ENCODE data around the gene APOBEC2.

The APOBEC2 gene

GRCh38 chr6:41039060-41039998, 13.7 kb upstream of the APOBEC2 start, which contains the start of gene UNC5CL:
Gene UNC5CL (minus strand): TSS chr6:41039221. CDS start chr6:41035074, 4,147 bp downstream.
- no peak for DNase-seq

GRCh38 chr6:41040101-41040939, 12.7 kb upstream of the APOBEC2 start:
- DNase-seq, result peak; percentile 60

- DNase-seq, result no peak
These were observed 12.0 kb upstream of the APOBEC2 start for GRCh38 chr6:41040940-41041536.

GRCh38 chr6:41042226-41043055, 10.6 kb upstream of the APOBEC2 start, which contains the start of gene TSPO2:
Gene TSPO2 (plus strand): TSS chr6:41042467. CDS start chr6:41042986, 519 bp downstream.
- DNase-seq, result no peak

GRCh38 chr6:41043151-41043550, 9.9 kb upstream of the APOBEC2 start:
- no peak for DNase-seq

- no peak for DNase-seq
These were observed 7.3 kb upstream of the APOBEC2 start for GRCh38 chr6:41045664-41046063.

GRCh38 chr6:41046084-41046483, 6.9 kb upstream of the APOBEC2 start:
- no peak for DNase-seq

- no peak for DNase-seq
These were observed 5.7 kb upstream of the APOBEC2 start for GRCh38 chr6:41047306-41047705.

GRCh38 chr6:41047745-41048732, 5.0 kb upstream of the APOBEC2 start:
- DNase-seq, result no peak

- peak; percentile 34 for DNase-seq
These were observed 3.5 kb upstream of the APOBEC2 start for GRCh38 chr6:41049521-41049920.

GRCh38 chr6:41049955-41050354, 3.0 kb upstream of the APOBEC2 start:
- DNase-seq, result no peak

GRCh38 chr6:41050536-41050935, 2.5 kb upstream of the APOBEC2 start:
- DNase-seq, result no peak

- DNase-seq, result no peak
These were observed 1.1 kb upstream of the APOBEC2 start for GRCh38 chr6:41051873-41052272.

- DNase-seq, result no peak
These were observed 1.5 kb downstream of the APOBEC2 start for GRCh38 chr6:41054511-41054910.

GRCh38 chr6:41055149-41055548, 2.1 kb downstream of the APOBEC2 start:
- no peak for DNase-seq

GRCh38 chr6:41056768-41057490, 3.9 kb downstream of the APOBEC2 start:
- DNase-seq, result no peak

- no peak for DNase-seq
These were observed 5.8 kb downstream of the APOBEC2 start for GRCh38 chr6:41058783-41059181.

GRCh38 chr6:41059556-41059955, 6.6 kb downstream of the APOBEC2 start:
- peak; percentile 58 for DNase-seq

GRCh38 chr6:41061196-41061726, 8.3 kb downstream of the APOBEC2 start:
- no peak for DNase-seq

GRCh38 chr6:41062056-41062455, 9.1 kb downstream of the APOBEC2 start:
- DNase-seq, result no peak
